Measurements from ENCODE around the gene DENND6B. TPM values are rescaled to one million over a fixed set of nuclear protein-coding genes. Genes with fewer than 3 reads are reported as not detected.
A peak's percentile ranks its signal among the peaks of the same experiment; 100 is the strongest.

DENND6B gene
- total RNA-seq, 1 experiment from 2014 or later: 11.0 TPM

- ChIA-PET RAD21 (ENCODE audit: low non-redundant PET in 1 of 2, low total read pairs in 2 of 2, uncharacterized antibody in 2 of 2, unreplicated experiment in 2 of 2) (interaction anchor here in 1 of 2 experiments (0.6 kb wide), 1 partner anchor 30 kb away, joined by 3 read pairs; no protein-coding TSS in a partner anchor), POLR2A (no interaction called here), CTCF (no interaction called here)
- TF ChIP-seq SRF (IDR thresholded peaks at IDR 0.05; ENCODE audit: low read depth) (no peak), MAX (IDR thresholded peaks at IDR 0.05) (no peak), SP1 (IDR thresholded peaks at IDR 0.05; ENCODE audit: low read depth) (no peak), JUND (IDR thresholded peaks at IDR 0.05) (no peak), CBX3 (IDR thresholded peaks at IDR 0.05; ENCODE audit: low read depth) (no peak), RAD21 (IDR thresholded peaks at IDR 0.05; ENCODE audit: low read depth) (no peak), EGR1 (IDR thresholded peaks at IDR 0.05; ENCODE audit: low read depth) (no peak), SIN3A (IDR thresholded peaks at IDR 0.05; ENCODE audit: low read depth) (no peak), TCF7L2 (IDR thresholded peaks at IDR 0.05; ENCODE audit: borderline replicate concordance, extremely low read depth, insufficient read depth, insufficient read length) (no peak), REST (IDR thresholded peaks at IDR 0.05; ENCODE audit: low read depth) (no peak), POLR2AphosphoS5 (IDR thresholded peaks at IDR 0.05; ENCODE audit: low read depth, low read length) (no peak), FOSL1 (IDR thresholded peaks at IDR 0.05; ENCODE audit: low read depth) (no peak), EZH2phosphoT487 (IDR thresholded peaks at IDR 0.05; ENCODE audit: borderline replicate concordance) (no peak), ATF3 (IDR thresholded peaks at IDR 0.05) (no peak), YY1 (IDR thresholded peaks at IDR 0.05; ENCODE audit: extremely low read depth, insufficient replicate concordance, low read depth, low read length) (no peak), ZNF274 (IDR thresholded peaks at IDR 0.05; ENCODE audit: low read depth, low read length) (no peak), ZBTB33 (IDR thresholded peaks at IDR 0.05; ENCODE audit: extremely low read depth, insufficient replicate concordance, low read length) (no peak)
- Histone ChIP-seq H4K20me1 (ENCODE audit: insufficient read depth) (no peaks in the 10 kb centered on the region), H2AFZ (ENCODE audit: low read depth, low read length, poor library complexity, severe bottlenecking) (no peak overlapping the region), H3K9ac (ENCODE audit: low read length) (no peak overlapping the region), H3K27me3 (ENCODE audit: insufficient read depth, low read length) (no peaks in the 10 kb centered on the region), H3K9me3 (ENCODE audit: control insufficient read depth in 1 of 2, insufficient read depth in 1 of 2, low read depth in 1 of 2, low read length in 2 of 2) (peaks cover 4 to 11% of the 10 kb centered on the region in 2 experiments; a peak in 2 of 4 replicates), H3K9me2 (ENCODE audit: insufficient read depth) (no peaks in the 10 kb centered on the region), H3K79me2 (ENCODE audit: insufficient read depth, low read length) (peaks cover 14% of the 10 kb centered on the region; the same call in 1 of the 2 replicates), H3K4me3 (replicated peaks in 1 of 2; ENCODE audit: low read depth in 1 of 2, low read length in 2 of 2) (no peak overlapping the region), H3K36me3 (ENCODE audit: control insufficient read depth in 1 of 2, insufficient read depth in 2 of 2, low read length in 2 of 2) (peaks cover 29 to 74% of the 10 kb centered on the region in 2 experiments), H3K4me2 (ENCODE audit: low read length) (no peak overlapping the region), H3K27ac (ENCODE audit: low read depth, low read length) (peak overlapping the region; percentile 30; the same call in 1 of the 2 replicates), H3K4me1 (ENCODE audit: control insufficient read depth in 1 of 2, insufficient read depth in 2 of 2, low read length in 2 of 2) (peaks cover 20 to 34% of the 10 kb centered on the region in 2 experiments)
- DNase-seq (ENCODE audit: low read depth, low spot score) (no peak), ATAC-seq (no peak)
- intact Hi-C loops (cut with micrococcal nuclease): no loop called here
- no TSS peak for BruUV-seq (replicated peaks)
Measured at GRCh38 chr22:50280022-50280707, 46.6 kb downstream of the DENND6B start.
